GM18519 (cell line): Measurements from ENCODE around the gene DPF3.
"Not testable (repeated sequence)": the region's sequence is repeated elsewhere in the genome, so short reads cannot be mapped to it uniquely, and the experiment has no call there.

ENCODE experiments used
- ATAC-seq: cut with Tn5 transposase; IDR thresholded peaks from one replicate; pipeline ENCODE4 v1.9.1; 2021; ENCODE audit warnings: mild to moderate bottlenecking, moderate library complexity; ENCODE audit not compliant: unreplicated experiment, low FRiP score

The DPF3 gene

DNA sequence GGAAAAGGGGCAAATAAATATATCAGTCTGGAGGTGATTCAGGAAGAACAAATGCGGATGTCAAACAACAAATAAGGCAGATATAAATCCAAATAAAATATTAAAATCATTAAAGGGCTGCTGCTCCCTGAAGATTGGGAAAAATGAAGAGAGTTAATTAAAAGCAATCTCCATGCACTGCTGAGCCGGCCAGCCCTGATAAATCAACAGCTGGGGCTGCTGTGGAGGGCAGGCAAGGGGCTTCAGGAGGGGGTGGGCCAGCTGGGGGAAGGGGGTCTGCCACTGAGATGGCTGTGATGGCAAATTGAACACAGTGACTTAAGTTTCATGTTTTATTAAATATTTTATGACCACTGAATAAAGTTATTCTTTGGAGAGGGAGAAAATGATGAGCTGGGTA lies 12.4 kb downstream of the DPF3 start:
- no peak for ATAC-seq

DNA sequence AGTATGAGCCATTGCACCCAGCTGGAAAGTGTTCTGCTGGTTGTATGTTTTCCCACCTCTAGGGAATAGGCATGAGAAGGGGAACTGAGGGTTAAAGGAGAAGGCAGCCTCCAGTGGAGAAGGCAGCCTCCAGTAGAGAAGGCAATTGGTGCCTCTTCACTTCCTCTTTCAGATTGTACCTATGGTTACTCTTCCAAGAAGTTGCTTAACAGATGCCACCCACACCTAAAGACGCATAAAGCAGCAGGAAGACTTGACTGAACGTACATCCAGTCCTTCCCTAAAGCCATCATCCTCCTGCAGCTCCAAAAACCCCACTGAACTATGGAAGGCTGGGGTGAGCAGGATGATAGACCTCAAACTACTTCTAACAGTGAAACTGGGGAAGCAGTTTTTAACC lies 13.1 kb downstream of the DPF3 start:
- no peak for ATAC-seq

DNA sequence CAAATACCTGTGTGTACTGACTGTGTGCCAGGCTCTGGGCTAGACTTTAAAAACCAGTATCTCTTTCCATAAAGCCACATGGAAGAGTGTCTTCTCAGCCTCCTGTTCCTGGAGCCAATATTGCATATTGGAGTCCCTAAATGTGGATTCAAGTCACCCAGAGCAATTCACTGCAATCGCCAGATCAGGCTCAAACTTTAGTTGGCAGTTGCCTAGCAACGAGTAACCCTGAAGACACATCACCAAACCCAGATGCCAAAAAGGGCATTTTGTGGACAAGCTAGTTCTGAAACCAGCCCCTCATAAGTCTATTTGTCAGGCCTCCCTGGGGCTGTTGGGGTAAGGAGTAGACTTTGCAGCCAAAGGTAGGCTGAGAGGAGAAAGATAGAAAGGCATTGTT lies 13.7 kb downstream of the DPF3 start:
- no peak for ATAC-seq

DNA sequence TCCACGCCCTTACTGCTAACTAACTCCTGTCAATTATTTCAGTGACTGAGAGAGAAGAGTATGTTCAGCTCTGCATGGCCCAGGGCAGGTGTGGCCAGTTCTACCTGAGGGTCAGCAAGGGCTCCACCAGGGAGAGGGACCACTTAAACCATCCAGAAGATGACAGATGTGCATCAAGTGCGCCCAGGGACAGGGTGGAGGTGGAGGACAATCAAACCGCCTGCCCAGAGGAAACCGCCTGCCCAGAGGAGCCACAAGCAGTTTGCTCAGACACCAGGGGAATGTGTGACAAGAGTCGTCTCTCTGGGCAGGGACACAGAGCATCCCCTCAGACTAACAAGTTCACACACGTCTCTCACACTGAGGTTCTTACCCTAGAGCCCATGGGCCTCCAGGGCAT lies 14.5 kb downstream of the DPF3 start:
- no peak for ATAC-seq

DNA sequence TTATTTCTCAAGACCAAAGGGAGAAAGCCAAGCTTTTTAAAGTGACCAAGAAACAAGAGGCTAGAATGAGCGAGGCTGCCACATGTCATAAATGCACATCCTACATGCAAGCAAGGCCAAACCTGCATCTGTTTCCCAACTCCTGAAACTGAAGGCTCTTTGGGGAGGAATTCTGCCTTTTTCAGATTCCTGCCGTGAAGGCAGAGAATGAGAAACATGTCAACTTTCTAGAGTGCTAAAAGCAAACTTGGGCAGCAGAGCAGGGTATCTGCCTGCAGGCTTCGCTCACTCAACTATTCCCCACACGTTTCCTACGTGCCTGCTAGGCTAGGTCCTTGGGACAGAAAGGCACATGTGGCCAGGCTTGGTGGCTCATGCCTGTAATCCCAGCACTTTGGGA lies 15.2 kb downstream of the DPF3 start:
- no peak for ATAC-seq

GRCh38 chr14:72876710-72877063 lies 17.2 kb downstream of the DPF3 start:
- no peak for ATAC-seq

DNA sequence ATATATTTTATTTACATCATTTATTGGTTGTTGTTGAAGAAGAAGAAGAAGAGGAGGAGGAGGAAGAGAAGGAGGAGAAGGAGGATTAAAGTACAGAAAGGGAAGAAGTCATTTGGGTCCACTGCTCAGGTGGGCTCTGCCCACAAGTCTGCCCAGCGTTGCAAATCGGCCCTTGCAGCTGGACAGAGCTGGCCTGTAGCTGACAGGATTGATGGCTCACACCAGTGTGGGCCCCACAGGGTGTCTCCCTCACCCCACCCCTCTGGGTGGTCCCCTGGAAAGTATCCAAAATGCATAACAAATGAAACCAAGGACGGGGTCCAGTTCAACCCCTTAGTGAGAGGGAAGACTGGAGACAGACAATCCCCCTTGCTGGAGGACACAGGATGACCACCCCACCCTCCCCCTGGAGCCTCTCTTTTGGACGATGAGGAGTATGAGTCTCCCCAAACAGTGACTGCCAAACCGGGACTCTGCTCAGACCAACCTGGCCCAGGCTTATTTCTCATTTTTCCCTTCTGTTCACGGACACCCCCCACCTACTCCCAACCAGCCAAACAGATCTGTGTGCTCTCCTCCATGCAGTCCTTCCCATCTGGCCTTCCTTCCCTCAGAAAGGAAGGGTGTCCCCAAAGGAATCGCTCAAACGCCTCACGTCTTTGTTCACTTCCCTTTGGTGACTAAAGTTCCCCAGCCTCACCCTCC lies 17.7 kb downstream of the DPF3 start:
- ATAC-seq, result no peak

DNA sequence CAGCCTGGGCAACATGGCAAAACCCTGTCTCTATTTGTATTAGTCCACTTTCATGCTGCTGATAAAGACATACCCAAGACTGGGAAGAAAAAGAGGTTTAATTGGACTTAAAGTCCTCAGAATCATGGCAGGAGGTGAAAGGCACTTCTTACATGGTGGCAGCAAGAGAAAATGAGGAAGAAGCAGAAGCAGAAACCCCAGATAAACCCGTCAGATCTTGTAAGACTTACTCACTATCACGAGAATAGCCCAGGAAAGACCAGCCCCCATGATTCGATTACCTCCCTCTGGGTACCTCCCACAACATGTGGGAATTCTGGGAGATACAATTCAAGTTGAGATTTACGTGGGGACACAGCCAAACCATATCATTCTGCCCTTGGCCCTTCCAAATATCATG lies 23.0 kb downstream of the DPF3 start:
- ATAC-seq, result not testable (repeated sequence)

GRCh38 chr14:72869407-72870329 lies 24.2 kb downstream of the DPF3 start:
- ATAC-seq, result no peak

DNA sequence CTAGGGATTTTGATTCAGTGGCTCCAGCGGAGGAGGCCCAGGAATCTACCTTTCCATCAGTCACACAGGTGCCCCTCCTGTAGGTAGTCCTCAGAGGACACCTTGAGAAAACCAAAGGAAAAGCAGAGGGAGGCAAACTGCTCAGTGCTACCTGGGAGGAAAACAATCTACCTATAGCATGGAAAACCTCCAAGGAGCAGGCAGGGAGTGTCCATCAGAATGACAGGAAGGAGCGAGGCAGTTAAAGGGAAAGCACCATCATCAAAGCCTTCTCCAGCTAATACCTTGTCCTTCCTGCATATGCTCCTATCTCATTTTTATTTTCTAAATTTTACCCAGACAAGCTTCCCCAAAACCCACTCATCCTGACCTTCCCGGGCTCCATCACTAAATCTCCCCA lies 25.4 kb downstream of the DPF3 start:
- no peak for ATAC-seq

DNA sequence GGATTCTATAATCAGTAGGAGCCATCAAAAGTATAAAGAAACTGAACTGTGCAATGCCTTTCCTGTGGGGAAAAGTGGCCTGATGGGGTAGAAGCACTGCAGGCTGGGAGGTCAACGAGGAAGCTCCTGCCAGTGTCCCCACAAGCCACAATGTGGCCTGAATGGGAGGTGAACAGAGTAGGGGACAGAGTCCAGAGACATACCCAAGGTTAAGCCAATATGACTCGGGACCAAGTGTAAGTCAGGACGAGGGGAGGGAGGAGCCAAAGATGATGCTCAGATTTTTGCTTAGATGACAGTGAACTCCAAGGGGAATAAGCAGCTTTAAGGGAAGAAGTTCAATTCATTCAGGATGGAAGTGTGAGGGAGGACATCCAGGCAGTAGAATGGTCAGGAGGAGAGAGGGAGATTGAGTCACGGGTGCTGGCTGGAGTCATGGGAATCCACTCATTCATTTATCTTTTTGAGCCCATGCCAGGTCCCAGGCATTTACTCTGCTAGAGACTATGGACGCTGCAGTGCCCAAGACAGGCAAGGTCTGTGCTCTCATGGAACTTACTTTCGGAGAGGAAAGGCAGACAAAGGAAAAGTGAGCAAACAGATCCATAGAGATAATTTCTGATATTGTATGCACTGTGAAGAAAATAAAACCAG lies 29.1 kb downstream of the DPF3 start:
- ATAC-seq, result no peak

DNA sequence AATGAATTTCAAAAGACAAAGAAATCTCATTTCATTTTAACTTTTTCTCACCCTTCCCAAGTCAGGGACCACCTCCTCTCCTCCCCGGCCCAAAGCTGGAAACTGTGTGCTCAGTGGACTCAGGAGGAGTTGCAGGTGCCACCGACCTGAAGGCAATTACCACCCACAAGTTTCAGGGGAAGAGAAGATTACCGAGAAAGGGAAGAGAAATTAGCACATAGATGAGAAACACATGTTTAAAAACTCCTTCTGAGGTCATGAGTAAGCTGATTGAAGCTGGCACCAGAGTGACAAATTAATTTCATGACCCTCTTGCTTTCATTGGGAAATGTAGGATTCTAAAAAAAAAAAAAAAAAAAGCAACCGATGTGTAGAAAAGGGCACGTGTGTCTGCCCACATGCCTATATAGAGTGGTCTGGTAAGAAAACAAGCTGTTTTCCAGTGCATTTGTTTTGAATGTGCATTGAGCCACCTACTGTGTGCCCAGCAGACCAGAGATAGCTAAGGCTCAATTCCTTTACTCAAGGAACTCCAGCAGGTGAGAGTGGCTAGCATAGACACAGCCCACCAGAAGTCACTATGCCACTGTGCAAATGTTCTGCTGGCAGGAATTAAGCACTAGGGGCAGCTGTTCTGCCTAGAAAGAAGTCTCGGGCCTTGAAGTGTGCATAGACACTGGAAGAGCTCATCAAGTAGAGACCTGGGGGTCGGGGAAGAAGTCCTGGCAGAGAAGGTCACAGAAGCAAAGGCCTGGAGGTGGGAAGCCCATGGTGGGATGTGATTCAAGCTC lies 30.5 kb downstream of the DPF3 start:
- no peak for ATAC-seq

GRCh38 chr14:72856530-72857266 lies 37.2 kb downstream of the DPF3 start:
- ATAC-seq, result no peak

DNA sequence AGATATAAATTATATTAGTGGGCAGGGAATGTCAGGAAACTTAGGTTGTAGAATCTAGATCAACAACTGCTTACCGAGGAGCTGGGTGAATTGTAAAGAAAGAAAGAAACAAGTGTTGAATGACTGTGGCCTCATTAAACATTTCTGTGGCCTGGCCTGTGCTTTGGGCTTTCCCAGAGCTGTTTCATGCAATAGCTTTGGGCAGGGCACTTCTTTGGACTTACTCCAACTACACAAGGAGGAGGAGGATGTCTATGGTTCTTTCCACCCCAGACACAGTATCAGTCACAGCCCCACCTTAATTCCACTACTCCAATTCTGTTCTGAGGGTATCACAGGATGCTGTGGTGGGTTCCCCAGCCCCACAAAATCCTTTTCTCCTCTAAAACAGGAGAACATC lies 38.0 kb downstream of the DPF3 start:
- ATAC-seq, result no peak

DNA sequence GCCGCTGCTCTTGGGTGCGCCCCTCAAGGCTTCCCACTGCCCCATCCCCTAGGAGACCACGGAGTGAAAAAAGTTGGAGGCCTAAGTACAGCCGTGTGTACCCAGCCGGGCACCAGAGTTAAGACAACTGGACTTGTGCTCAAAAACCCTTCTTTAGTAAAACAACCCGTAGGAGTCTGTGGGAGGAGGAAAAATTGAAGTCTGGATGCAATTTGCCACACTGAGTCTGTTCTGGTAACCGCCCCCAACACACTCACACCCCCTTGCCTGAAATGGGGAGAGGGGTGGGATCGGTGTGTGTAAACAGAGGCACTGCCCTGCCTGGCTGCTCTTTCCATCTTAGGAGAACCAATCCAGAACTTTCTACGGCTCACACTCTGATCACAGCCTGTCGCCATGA lies 41.7 kb downstream of the DPF3 start:
- ATAC-seq, result no peak

GRCh38 chr14:72851635-72852034 lies 42.3 kb downstream of the DPF3 start:
- no peak for ATAC-seq

- ATAC-seq, result no peak
Observed at GRCh38 chr14:72850360-72850759, 43.5 kb downstream of the DPF3 start.

GRCh38 chr14:72849222-72849621 lies 44.7 kb downstream of the DPF3 start:
- ATAC-seq, result no peak

GRCh38 chr14:72847721-72848120 lies 46.2 kb downstream of the DPF3 start:
- no peak for ATAC-seq

- ATAC-seq, result no peak
Observed at GRCh38 chr14:72845683-72846082, 48.2 kb downstream of the DPF3 start.
